Measurements from ENCODE around the gene PI4KA. TPM values are rescaled to one million over a fixed set of nuclear protein-coding genes. Genes with fewer than 3 reads are reported as not detected.
"Not testable (repeated sequence)": the region's sequence is repeated elsewhere in the genome, so short reads cannot be mapped to it uniquely, and the experiment has no call there.

The PI4KA gene
- total RNA-seq, 2 experiments from 2014 or later: 57.9 to 59.0 TPM

DNA sequence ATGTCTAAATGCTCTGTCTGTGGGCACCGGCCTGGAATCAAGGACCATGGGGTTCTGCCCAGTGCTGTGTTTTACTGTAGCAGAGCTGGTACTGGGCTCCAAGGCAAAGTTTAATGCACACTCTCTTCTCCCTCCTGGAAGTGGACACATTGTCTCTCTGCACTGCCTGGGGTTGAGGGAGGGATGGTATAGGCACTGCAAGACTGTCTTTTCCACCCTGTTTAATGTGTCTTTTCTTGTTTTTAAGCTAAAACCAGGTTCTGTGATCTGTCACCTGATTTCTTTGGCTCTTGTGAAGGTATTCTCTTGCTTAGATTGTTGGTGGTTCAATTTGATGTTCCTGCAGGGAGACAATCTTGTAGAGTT is 194.0 kb downstream of the PI4KA start:
- POLR2A ChIA-PET: interaction anchor here (0.5 kb wide), 1 partner anchor 207 kb away, joined by 7 read pairs; no protein-coding TSS in a partner anchor
- CTCF ChIA-PET: no interaction called here

- ChIA-PET CTCF (no interaction called here), POLR2A (interaction anchor here (0.5 kb wide), 1 partner anchor 207 kb away, joined by 7 read pairs; no protein-coding TSS in a partner anchor)
These were observed 194.5 kb downstream of the PI4KA start for GRCh38 chr22:20663941-20664593.

DNA sequence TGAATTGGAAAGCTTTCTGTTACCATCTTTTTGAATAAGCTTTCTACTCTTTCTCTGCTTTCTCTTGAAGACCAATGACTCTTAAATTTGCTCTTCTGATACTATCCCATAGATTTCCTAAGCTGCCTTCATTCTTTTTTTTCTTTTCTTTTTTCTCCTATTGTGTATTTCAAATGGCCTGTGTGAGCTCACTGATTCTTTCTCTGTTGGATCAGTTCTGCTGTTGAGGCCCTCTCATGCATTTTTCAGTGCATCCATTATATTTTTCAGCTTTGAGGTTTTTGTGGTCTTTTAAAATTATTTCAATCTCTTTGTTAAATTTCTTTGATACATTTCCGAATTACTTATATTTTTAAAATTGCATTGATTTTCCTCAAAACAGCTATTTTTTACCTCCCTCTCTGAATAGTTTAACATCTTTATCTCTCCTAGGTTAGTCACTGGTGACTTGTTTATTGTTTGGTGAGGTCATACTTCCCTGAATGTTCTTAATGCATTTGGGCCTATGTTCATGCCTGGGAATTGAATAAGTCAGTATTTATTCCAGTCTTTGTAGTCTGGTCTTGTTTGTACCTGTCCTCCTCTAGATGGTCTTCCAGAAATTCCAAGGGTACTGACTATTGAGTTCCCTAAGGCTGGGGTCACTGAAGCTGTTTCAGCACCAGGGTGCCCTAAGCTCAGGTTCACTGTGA is 195.3 kb downstream of the PI4KA start:
- POLR2A ChIA-PET: no interaction called here
- CTCF ChIA-PET: no interaction called here

DNA sequence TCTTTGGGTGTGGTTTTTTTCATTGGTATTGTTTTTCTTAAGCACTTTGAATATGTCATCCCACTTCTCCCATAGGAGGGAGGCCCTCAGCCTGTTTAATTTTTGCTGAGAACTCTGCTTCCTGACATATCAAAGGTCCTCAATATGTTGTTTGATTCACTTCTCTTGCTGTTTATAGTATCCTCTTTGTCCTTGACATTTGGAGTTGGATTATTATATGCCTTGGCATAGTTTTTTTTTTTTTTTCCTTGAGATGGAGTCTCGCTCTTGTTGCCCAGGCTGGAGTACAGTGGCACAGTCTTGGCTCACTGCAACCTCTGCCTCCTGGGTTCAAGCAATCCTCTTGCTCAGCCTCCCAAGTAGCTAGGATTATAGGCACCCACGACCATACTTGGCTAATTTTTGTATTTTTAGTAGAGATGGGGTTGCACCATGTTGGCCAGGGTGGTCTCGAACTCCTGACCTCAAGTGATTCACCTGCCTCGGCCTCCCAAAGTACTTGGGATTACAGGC is 196.0 kb downstream of the PI4KA start:
- CTCF ChIA-PET: interaction anchor here (0.7 kb wide), 1 partner anchor 40 kb away, joined by 3 read pairs; no protein-coding TSS in a partner anchor
- POLR2A ChIA-PET: not testable (repeated sequence)

DNA sequence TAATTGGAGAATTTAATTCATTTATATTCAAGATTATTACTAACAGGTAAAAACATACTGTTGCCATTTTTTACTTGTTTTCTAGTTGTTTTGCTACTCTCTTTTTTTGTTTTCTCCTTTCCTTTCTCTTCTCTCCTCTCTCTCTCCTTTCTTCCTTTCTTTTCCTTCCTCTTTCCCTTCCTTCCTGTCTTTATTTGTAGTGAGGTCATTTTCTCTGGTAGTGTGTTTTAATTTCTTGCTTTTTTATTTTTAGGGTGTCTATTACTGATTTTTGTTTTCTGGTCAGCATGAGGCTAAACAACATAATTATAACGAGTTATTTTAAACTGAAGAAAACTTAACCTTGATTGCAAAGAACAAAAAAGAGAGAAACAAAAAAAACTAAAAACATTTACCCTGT is 197.1 kb downstream of the PI4KA start:
- ChIA-PET CTCF (no interaction called here), POLR2A (no interaction called here)

DNA sequence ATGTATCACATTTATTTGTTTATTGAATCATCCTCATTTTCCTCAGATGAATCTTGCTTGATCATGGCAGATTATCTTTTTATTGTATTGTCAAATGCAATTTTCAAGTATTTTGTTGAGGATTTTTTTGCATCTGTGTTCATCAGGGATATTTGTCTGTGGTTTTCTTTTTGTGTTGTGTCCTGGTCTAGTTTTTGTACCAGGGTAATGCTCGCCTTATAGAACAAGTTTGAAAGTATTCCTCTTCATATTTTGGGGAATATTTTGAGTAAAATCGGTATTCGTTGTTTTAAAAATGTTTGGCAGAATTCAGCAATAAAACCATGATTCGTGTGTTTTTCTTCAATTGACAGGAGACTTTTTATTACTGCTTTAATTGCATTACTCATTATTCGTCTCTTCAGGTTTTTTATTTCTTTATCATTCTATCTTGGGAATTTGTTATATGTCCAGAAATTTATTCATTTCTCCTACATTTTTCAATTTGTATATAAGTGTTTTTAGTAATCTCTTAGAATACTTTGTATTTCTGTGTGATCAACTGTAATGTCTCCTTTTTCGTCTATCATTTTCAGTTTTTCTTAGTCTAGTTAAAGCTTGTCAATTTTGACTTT is 198.1 kb downstream of the PI4KA start:
- ChIA-PET CTCF (no interaction called here), POLR2A (no interaction called here)

DNA sequence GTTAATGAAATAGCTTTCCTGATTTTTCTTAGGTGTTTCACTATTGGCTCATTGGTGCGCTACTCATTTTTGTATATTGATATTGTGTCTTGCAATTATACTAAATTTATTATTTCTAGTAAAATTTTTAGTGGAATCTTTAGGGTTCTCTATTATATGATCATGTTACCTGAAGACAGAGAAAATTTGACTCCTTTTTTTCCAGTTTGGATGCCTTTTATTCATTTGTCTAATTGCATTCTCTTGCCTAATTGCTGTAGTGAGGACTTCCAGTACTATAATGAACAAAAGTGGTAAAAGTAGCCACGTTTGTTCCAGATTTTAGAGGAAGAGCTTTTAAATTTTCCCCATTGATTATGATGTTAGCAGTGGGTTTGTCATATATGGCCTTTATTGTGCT is 198.7 kb downstream of the PI4KA start:
- ChIA-PET CTCF (interaction anchor here (0.6 kb wide), 1 partner anchor 143 kb away, joined by 3 read pairs; no protein-coding TSS in a partner anchor), POLR2A (no interaction called here)

DNA sequence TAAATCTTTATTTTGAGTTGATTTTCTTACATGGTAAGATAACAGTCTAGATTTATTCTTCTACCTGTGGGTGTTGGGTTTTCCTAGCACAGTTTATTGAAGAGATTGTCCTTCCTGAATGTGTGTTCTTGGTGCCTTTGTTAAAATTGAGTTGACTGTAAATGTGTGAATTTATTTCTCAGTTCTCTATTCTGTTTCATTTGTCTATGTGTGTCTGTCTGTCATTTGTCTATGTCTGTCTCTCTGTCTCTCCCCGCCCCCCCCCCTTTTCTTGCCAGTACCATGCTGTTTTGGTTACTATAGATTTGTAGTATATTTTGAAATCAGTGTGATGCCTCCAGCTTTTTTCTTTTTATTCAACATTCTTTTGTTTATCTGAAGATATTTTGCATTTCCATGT is 199.4 kb downstream of the PI4KA start:
- CTCF ChIA-PET: no interaction called here
- POLR2A ChIA-PET: no interaction called here

DNA sequence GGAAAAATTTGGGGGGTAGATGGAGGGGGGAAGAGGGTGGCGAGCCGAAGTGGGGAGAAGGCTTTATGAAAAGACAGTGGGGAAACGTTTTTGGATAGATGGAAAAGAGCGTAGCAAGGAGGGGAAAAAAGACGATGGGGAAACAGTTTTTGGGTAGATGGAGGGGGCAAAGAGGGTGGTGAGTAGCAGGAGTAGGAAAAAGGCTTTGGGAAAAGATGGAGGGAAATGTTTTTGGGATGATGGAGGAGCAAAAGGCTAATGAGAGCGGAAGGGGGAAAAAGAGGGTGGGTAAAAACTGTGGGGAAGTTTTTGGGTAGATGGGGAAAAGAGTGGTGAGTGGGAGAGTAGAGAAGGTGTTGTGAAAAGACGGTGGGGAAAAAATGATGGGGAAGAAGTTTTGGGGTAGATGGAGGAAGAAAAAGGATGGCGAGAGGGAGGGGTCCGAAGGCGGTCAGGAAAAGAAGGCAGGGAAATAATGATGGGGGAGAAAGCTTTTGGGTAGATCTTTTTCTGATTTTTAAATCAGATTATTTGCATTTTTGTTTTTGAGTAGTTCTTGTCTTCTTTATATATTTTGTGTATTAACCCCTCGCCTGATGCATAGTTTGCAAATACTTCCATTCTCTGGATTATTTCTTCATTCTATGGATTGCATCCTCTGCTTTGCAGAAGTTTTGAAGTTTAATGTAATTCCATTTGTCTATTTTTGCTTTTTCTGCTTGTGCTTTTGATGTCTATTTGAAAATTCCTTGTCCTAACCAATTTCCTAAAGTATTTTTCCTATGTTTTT is 200.0 kb downstream of the PI4KA start:
- POLR2A ChIA-PET: no interaction called here

DNA sequence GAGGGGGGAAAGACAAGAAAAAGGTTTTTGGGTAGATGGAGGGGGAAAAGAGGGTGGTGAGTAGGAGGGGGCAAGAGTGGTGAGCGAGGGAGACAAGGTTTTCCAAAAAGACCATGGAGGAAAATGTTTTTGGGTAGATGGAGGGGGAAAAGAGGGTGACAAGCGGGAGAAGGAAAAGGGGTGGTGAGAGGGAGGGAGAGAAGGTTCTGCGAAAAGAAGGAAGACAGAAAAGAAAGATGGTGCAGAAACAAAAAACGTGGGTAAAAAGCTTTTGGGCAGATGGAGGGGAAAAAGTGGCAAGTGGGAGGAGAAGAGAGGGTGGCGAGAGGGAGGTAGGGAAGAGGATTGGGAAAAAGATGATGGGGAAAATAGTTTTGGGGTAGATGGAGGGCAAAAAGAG is 200.6 kb downstream of the PI4KA start:
- ChIA-PET POLR2A (no interaction called here), CTCF (no interaction called here)

More for the DNA sequence above, 200.0 kb downstream of the PI4KA start:
- CTCF ChIA-PET: no interaction called here

Other genes starting within 250 kb of the PI4KA start
- not detected for gene SERPIND1, start 84.7 kb downstream of the PI4KA start, total RNA-seq
- 10 to 100 TPM; 20.2 to 20.7 TPM for gene SNAP29, start 196 bp upstream of the PI4KA start, total RNA-seq
- 10 to 100 TPM; 85.3 to 86.2 TPM for gene CRKL, start 58.6 kb upstream of the PI4KA start, total RNA-seq
- under 1 TPM in 1 of 2 experiments, not detected in 1; 0.08 TPM for gene AIFM3, start 108.4 kb upstream of the PI4KA start, total RNA-seq
- 10 to 100 TPM; 62.6 to 74.2 TPM for gene LZTR1, start 123.5 kb upstream of the PI4KA start, total RNA-seq
- 10 to 100 TPM; 35.3 to 39.2 TPM for gene THAP7, start 143.3 kb upstream of the PI4KA start, total RNA-seq
- under 1 TPM; 0.38 to 0.40 TPM for gene P2RX6, start 156.4 kb upstream of the PI4KA start, total RNA-seq
- under 1 TPM; 0.19 to 0.61 TPM for gene SLC7A4, start 173.8 kb upstream of the PI4KA start, total RNA-seq
- not detected for gene LRRC74B, start 187.1 kb upstream of the PI4KA start, total RNA-seq

All from activated CD8-positive, alpha-beta memory T cell treated with anti-CD3 and anti-CD28 coated beads for 36 hours (primary cell).